Calu3 (cell line): Measurements from ENCODE around the gene ETS1. TPM values are rescaled to one million over a fixed set of nuclear protein-coding genes. Genes with fewer than 3 reads are reported as not detected.
"Not testable (repeated sequence)": the region's sequence is repeated elsewhere in the genome, so short reads cannot be mapped to it uniquely, and the experiment has no call there.

Experiments
- BruUV-seq: library from RNA; stranded (reverse); fragments of 400-500 nt; replicated peaks from 2 replicates; lab custom pipeline; 2021; lab: Mats Ljungman, UMichigan
- CTCF ChIA-PET: fragments of 300-600 bp; sonication (Branson Sonifier 250); formaldehyde crosslinking; loops from one replicate; lab custom pipeline; 2022; ENCODE audit warnings: antibody characterized with exemption; lab: Charles Lee
- DNase-seq: peaks from one replicate; pipeline ENCODE4 v3.0.0; 2022
- H3K27ac Mint-ChIP-seq: one replicate; pipeline ENCODE4 v1.8.0; 2022; ENCODE audit warnings: mixed read lengths; ENCODE audit not compliant: unreplicated experiment
- H3K27me3 Mint-ChIP-seq: one replicate; pipeline ENCODE4 v1.8.0; 2022; ENCODE audit warnings: mixed read lengths; ENCODE audit not compliant: unreplicated experiment
- H3K36me3 Mint-ChIP-seq: one replicate; pipeline ENCODE4 v1.8.0; 2022; ENCODE audit warnings: mild to moderate bottlenecking, moderate library complexity, mixed read lengths; ENCODE audit not compliant: insufficient read depth, unreplicated experiment
- H3K4me1 Mint-ChIP-seq: one replicate; pipeline ENCODE4 v1.8.0; 2022; ENCODE audit warnings: mild to moderate bottlenecking, low read depth, mixed read lengths; ENCODE audit not compliant: unreplicated experiment
- H3K4me3 Mint-ChIP-seq: one replicate; pipeline ENCODE4 v1.8.0; 2022; ENCODE audit warnings: mild to moderate bottlenecking, low read depth, moderate library complexity, mixed read lengths; ENCODE audit not compliant: unreplicated experiment
- H3K9me3 Mint-ChIP-seq: one replicate; pipeline ENCODE4 v1.8.0; 2022; ENCODE audit warnings: low read depth, mixed read lengths; ENCODE audit not compliant: unreplicated experiment
- intact Hi-C: fragments of 100-400 bp; cut with micrococcal nuclease; formaldehyde crosslinking; loops from one replicate; pipeline ENCODE4 v1.10.0; 2022; ENCODE audit not compliant: unreplicated experiment
- total RNA-seq: library from RNA; stranded (reverse); gene quantifications from 2 replicates; pipeline ENCODE4 v1.2.3, GENCODE V29; 2022
- TF ChIP-seq, protein P1 (sequence below): fragments of 200-600 bp; IDR thresholded peaks from one replicate; pipeline ENCODE4 v1.8.0; 2022; ENCODE audit warnings: antibody characterized with exemption; ENCODE audit not compliant: unreplicated experiment

ETS1 gene
- total RNA-seq, 1 experiment from 2014 or later = 38.4 TPM

DNA sequence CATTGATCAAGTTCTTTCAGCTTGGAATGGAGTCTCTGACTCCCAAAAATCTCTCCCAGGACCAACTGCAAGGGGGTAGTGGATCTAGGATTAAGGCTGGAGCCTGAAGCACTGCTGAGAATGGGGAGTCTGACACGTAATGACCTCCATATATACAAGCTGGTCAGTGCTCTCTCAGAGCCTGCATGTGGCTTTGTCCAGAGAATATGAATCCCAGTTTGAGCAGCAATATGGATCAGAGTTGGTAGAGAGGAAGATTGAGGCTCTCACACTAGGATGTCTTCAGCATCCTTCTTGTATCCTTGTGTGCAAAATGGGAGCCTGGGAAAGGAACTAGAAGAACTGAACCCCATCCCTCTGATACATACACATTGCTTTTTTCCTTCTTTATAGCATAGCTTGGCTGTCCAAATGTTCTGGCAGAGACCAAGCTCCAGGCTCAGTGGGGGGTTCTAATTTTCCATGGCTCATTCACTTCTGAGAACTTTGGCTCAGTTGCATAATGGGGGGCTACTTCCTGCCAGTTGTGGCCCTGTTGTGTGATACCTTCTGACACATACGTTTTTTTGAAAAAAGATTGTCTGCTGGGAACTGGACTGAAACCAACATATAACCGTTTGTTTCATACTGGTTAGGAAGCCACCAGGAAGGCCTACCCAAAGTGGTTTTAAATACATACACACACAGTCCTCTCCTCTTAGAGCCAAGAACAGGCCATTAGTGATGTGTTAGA lies 138.2 kb downstream of the ETS1 start:
- TF ChIP-seq, protein P1, sequence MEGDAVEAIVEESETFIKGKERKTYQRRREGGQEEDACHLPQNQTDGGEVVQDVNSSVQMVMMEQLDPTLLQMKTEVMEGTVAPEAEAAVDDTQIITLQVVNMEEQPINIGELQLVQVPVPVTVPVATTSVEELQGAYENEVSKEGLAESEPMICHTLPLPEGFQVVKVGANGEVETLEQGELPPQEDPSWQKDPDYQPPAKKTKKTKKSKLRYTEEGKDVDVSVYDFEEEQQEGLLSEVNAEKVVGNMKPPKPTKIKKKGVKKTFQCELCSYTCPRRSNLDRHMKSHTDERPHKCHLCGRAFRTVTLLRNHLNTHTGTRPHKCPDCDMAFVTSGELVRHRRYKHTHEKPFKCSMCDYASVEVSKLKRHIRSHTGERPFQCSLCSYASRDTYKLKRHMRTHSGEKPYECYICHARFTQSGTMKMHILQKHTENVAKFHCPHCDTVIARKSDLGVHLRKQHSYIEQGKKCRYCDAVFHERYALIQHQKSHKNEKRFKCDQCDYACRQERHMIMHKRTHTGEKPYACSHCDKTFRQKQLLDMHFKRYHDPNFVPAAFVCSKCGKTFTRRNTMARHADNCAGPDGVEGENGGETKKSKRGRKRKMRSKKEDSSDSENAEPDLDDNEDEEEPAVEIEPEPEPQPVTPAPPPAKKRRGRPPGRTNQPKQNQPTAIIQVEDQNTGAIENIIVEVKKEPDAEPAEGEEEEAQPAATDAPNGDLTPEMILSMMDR = no peak
- no peak overlapping the region for H3K4me3 Mint-ChIP-seq
- BruUV-seq = TSS peak; percentile 97
- H3K36me3 Mint-ChIP-seq = peaks cover 20% of the 10 kb centered on the region
- H3K27ac Mint-ChIP-seq = peak overlapping the region; percentile 96
- H3K4me1 Mint-ChIP-seq = peaks cover 55% of the 10 kb centered on the region
- H3K9me3 Mint-ChIP-seq = no peaks in the 10 kb centered on the region
- CTCF ChIA-PET = interaction anchor here (0.7 to 1.1 kb wide), 2 partner anchors 11 to 173 kb away, joined by 3 to 5 read pairs; no protein-coding TSS in a partner anchor
- DNase-seq = no peak
- no peaks in the 10 kb centered on the region for H3K27me3 Mint-ChIP-seq
- intact Hi-C loops = loop anchor here (1.0 to 10.0 kb wide), 6 partner anchors 107 to 414 kb away; no protein-coding TSS in a partner anchor

DNA sequence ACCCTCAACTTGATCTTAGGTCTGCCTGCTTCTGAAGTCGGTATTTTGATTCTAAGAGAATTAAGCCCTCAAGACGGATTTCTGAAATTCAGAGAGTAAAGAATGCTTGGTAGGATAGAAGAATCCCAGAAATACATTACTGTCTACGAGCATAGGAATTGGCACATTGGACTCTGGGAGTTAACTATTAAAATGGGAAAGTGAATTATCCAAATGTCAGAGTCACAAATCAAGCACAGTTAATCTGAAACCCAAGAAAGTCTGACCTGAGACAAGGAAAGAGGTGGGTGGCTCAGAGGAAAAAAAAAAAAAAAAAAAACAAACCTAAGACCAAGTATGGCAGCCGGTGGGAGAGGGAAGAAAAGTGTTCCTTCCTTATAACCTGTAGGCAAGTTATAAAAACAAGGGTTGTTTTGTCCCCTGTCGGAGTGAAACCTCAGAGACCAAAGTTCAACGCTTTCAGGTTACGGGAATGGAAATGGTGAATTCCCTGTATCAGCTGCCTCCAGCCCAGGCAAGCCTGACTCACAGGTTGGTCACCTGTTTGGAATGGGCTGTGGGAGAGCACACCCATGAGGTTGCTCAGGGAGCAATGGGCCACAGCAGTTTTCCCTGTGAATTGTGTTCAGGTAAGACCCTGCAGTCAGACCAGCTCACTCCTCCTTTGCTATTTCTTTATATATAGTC lies 139.0 kb downstream of the ETS1 start:
- intact Hi-C loops = loop anchor here (1.0 to 10.0 kb wide), 5 partner anchors 158 to 414 kb away; no protein-coding TSS in a partner anchor
- BruUV-seq = no TSS peak
- DNase-seq = peak; percentile 84
- CTCF ChIA-PET = interaction anchor here (0.7 to 1.1 kb wide), 2 partner anchors 11 to 173 kb away, joined by 3 to 5 read pairs; no protein-coding TSS in a partner anchor
- H3K4me3 Mint-ChIP-seq = no peak overlapping the region
- no peaks in the 10 kb centered on the region for H3K27me3 Mint-ChIP-seq
- H3K27ac Mint-ChIP-seq = peak overlapping the region; percentile 96
- H3K36me3 Mint-ChIP-seq = peaks cover 13% of the 10 kb centered on the region
- H3K4me1 Mint-ChIP-seq = peaks cover 47% of the 10 kb centered on the region
- TF ChIP-seq, protein P1 = no peak
- no peaks in the 10 kb centered on the region for H3K9me3 Mint-ChIP-seq

DNA sequence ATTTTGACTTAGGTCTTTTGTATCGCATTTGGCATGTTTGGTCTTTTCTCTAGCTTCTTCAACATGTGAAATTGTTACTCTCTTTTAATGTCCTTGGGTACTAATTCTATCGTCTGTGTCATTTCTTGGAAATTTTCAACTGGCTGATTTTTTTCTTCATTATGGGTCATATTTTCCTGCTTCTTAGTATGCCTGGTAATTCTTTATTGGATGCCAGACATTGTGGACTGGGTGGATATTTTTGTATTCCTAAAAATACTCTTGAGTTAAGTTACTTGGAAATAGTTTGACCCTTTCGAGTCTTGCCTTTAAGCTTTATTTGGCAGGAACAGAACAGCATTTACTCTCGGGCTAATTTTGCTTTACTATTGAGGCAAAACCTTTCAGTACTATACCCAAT lies 140.1 kb downstream of the ETS1 start:
- no peak overlapping the region for H3K4me3 Mint-ChIP-seq
- CTCF ChIA-PET = no interaction called here
- peaks cover 13% of the 10 kb centered on the region for H3K36me3 Mint-ChIP-seq
- no peak for DNase-seq
- no peaks in the 10 kb centered on the region for H3K9me3 Mint-ChIP-seq
- H3K27me3 Mint-ChIP-seq = no peaks in the 10 kb centered on the region
- BruUV-seq = no TSS peak
- intact Hi-C loops = loop anchor here (5.0 to 10.0 kb wide), 3 partner anchors 185 to 412 kb away; no protein-coding TSS in a partner anchor
- TF ChIP-seq, protein P1 = no peak
- H3K27ac Mint-ChIP-seq = peak overlapping the region; percentile 70
- peaks cover 36% of the 10 kb centered on the region for H3K4me1 Mint-ChIP-seq

DNA sequence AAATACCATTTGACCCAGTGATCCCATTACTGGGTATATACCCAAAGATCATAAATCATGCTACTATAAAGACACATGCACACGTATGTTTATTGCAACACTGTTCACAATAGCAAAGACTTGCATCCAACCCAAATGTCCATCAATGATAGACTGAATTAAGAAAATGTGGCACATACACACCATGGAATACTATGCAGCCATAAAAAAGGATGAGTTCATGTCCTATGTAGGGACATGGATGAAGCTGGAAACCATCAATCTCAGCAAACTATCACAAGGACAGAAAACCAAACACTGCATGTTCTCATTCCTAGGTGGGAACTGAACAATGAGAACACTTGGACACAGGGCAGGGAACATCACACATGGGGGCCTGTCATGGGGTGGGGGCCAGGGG lies 141.4 kb downstream of the ETS1 start:
- intact Hi-C loops = loop anchor here (5.0 to 10.0 kb wide), 3 partner anchors 186 to 411 kb away; no protein-coding TSS in a partner anchor
- H3K9me3 Mint-ChIP-seq, BruUV-seq, H3K27me3 Mint-ChIP-seq, DNase-seq, CTCF ChIA-PET, H3K36me3 Mint-ChIP-seq, H3K4me3 Mint-ChIP-seq, H3K27ac Mint-ChIP-seq: not testable (repeated sequence)
- peaks cover 22% of the 10 kb centered on the region for H3K4me1 Mint-ChIP-seq
